Stomach smooth muscle (tissue), 2 donors: Measurements from ENCODE around the gene YKT6.

Experiments used
- H3K27ac ChIP-seq: one replicate; pipeline ENCODE4 v1.7.0; 2013; ENCODE audit warnings: mild to moderate bottlenecking, low read length, inconsistent platforms
- H3K27me3 ChIP-seq, 2 donors: one replicate each; pipeline ENCODE4 v1.7.0; 2013; ENCODE audit warnings: low read length in 2 of 2; ENCODE audit not compliant: insufficient read depth in 2 of 2, control insufficient read depth in 1 of 2
- H3K36me3 ChIP-seq, 2 donors: one replicate each; pipeline ENCODE4 v1.7.0; 2013; ENCODE audit warnings: low read length in 2 of 2; ENCODE audit not compliant: control insufficient read depth in 2 of 2, insufficient read depth in 2 of 2
- H3K4me1 ChIP-seq: one replicate; pipeline ENCODE4 v1.7.0; 2013; ENCODE audit warnings: low read length; ENCODE audit not compliant: control insufficient read depth, insufficient read depth
- H3K4me3 ChIP-seq, 2 donors: one replicate each; pipeline ENCODE4 v1.7.0; 2013; ENCODE audit warnings: low read length in 2 of 2
- H3K9ac ChIP-seq, 2 donors: one replicate each; pipeline ENCODE4 v1.7.0; 2013; ENCODE audit warnings: low read length in 2 of 2, mild to moderate bottlenecking in 1 of 2
- H3K9me3 ChIP-seq, 2 donors: one replicate each; pipeline ENCODE4 v1.7.0; 2013; ENCODE audit warnings: low read length in 2 of 2; ENCODE audit not compliant: control insufficient read depth in 2 of 2
- donor health status: healthy.
- donor health status: Pancreatic carcinoma.

Gene YKT6

GRCh38 chr7:44185729-44186128, 15.0 kb upstream of the YKT6 start:
- Histone ChIP-seq H3K9me3 (peaks cover 0 to 6% of the 10 kb centered on the region in 2 donors), H3K27ac (no peak overlapping the region), H3K4me3 (no peak overlapping the region), H3K9ac (no peak overlapping the region), H3K4me1 (no peaks in the 10 kb centered on the region), H3K36me3 (no peaks in the 10 kb centered on the region), H3K27me3 (peaks cover 0 to 2% of the 10 kb centered on the region in 2 donors)

- Histone ChIP-seq H3K27ac (no peak overlapping the region), H3K4me3 (no peak overlapping the region), H3K9me3 (peaks cover 0 to 6% of the 10 kb centered on the region in 2 donors), H3K27me3 (peaks cover 0 to 2% of the 10 kb centered on the region in 2 donors), H3K36me3 (no peaks in the 10 kb centered on the region), H3K4me1 (no peaks in the 10 kb centered on the region), H3K9ac (no peak overlapping the region)
Measured at GRCh38 chr7:44186736-44187135, 14.0 kb upstream of the YKT6 start.

- Histone ChIP-seq H3K27ac (no peak overlapping the region), H3K9me3 (no peaks in the 10 kb centered on the region), H3K9ac (no peak overlapping the region), H3K36me3 (no peaks in the 10 kb centered on the region), H3K4me3 (no peak overlapping the region), H3K4me1 (no peaks in the 10 kb centered on the region), H3K27me3 (peaks cover 8% of the 10 kb centered on the region in 2 donors)
Measured at GRCh38 chr7:44187636-44188416, 13.0 kb upstream of the YKT6 start.

GRCh38 chr7:44188480-44189225, 12.1 kb upstream of the YKT6 start:
- H3K27me3 ChIP-seq, result peaks cover 11 to 14% of the 10 kb centered on the region in 2 donors
- H3K9me3 ChIP-seq, result no peaks in the 10 kb centered on the region
- no peak overlapping the region for H3K9ac ChIP-seq
- H3K4me1 ChIP-seq, result no peaks in the 10 kb centered on the region
- no peaks in the 10 kb centered on the region for H3K36me3 ChIP-seq
- no peak overlapping the region for H3K4me3 ChIP-seq
- H3K27ac ChIP-seq, result no peak overlapping the region

- Histone ChIP-seq H3K27ac (no peak within 1 kb of the TSS), H3K9me3 (no peaks in the 10 kb centered on the region), H3K4me3 (no peak within 1 kb of the TSS), H3K9ac (no peak within 1 kb of the TSS), H3K4me1 (no peaks in the 10 kb centered on the region), H3K27me3 (peaks cover 11 to 18% of the 10 kb centered on the region in 2 donors), H3K36me3 (no peaks in the 10 kb centered on the region)
Measured at GRCh38 chr7:44189286-44189992, 11.3 kb upstream of the YKT6 start, which contains the start of gene GCK. Gene GCK (minus strand): TSS chr7:44189439. CDS start chr7:44188953, 486 bp downstream.

- no peak overlapping the region for H3K4me3 ChIP-seq
- H3K4me1 ChIP-seq, result no peaks in the 10 kb centered on the region
- no peak overlapping the region for H3K9ac ChIP-seq
- no peaks in the 10 kb centered on the region for H3K36me3 ChIP-seq
- H3K27ac ChIP-seq, result no peak overlapping the region
- peaks cover 11 to 18% of the 10 kb centered on the region in 2 donors for H3K27me3 ChIP-seq
- no peaks in the 10 kb centered on the region for H3K9me3 ChIP-seq
Measured at GRCh38 chr7:44189993-44190872, 10.5 kb upstream of the YKT6 start.

- Histone ChIP-seq H3K27me3 (peaks cover 11 to 18% of the 10 kb centered on the region in 2 donors), H3K9me3 (no peaks in the 10 kb centered on the region), H3K27ac (no peak overlapping the region), H3K4me3 (no peak overlapping the region), H3K36me3 (no peaks in the 10 kb centered on the region), H3K9ac (no peak overlapping the region), H3K4me1 (no peaks in the 10 kb centered on the region)
Measured at GRCh38 chr7:44191171-44191570, 9.6 kb upstream of the YKT6 start.

- Histone ChIP-seq H3K4me1 (no peaks in the 10 kb centered on the region), H3K4me3 (no peak overlapping the region), H3K9ac (no peak overlapping the region), H3K36me3 (no peaks in the 10 kb centered on the region), H3K27ac (no peak overlapping the region), H3K9me3 (no peaks in the 10 kb centered on the region), H3K27me3 (peaks cover 14 to 18% of the 10 kb centered on the region in 2 donors)
Measured at GRCh38 chr7:44193011-44193802, 7.6 kb upstream of the YKT6 start.

GRCh38 chr7:44194069-44194468, 6.7 kb upstream of the YKT6 start:
- H3K9me3 ChIP-seq, result no peaks in the 10 kb centered on the region
- no peak overlapping the region for H3K9ac ChIP-seq

More at GRCh38 chr7:44194069-44194468, 6.7 kb upstream of the YKT6 start:
- no peaks in the 10 kb centered on the region for H3K36me3 ChIP-seq
- H3K27me3 ChIP-seq, result peaks cover 13 to 18% of the 10 kb centered on the region in 2 donors
- H3K27ac ChIP-seq, result no peak overlapping the region
- no peaks in the 10 kb centered on the region for H3K4me1 ChIP-seq
- no peak overlapping the region for H3K4me3 ChIP-seq
